Pons (tissue), 1 donor: ENCODE results near the gene PCGF6.
"Not testable (repeated sequence)": the region's sequence is repeated elsewhere in the genome, so short reads cannot be mapped to it uniquely, and the experiment has no call there.

Experiments
- DNase-seq: peaks from one replicate; pipeline ENCODE4 v3.0.0-alpha.2; 2016; ENCODE audit warnings: low spot score

The PCGF6 gene

DNA sequence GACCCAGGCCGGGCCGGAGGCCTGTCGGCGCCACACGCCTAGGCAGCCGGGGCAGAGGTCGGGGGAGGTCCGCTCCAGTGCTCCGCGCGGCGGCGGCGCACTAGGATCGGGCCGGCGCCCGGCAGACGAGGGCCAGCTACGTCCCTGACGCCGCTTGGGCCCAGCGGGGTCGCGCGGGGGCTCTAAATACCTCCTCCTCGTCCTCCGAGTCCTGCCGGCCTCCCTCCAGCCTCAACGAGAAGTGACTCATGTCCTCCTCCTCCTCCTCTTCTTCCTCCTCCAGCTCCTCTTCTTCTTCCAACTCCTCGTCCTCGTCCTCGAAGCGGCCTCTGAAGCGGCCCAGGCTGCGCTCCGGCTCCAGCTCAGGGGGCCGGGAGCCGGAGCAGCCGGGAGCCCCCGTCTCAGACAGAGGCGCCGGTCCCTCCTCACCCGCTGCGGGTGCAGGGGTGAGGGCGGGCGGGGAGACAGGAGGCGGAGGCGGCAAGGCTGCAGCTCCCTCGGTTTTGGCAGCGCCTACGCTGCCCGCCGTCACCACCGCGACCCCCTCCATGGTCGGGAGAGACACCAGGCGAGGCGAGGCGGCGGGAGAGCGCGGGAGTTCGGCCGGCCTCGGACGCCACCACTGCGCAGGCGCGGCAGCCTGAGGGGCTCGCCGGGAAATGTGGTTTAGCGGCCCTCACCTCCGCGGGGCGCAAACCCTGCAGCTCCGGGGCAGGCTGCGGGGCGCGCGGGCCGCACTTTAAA, at the start of gene PCGF6:
Gene PCGF6 (minus strand): TSS at position 624 of the 744 bp plus-strand sequence. CDS start 74 bp downstream, at position 550.
- DNase-seq, result peak; percentile 51

- DNase-seq, result no peak
Observed at GRCh38 chr10:103397191-103397825, 46.4 kb upstream of the PCGF6 start.

DNA sequence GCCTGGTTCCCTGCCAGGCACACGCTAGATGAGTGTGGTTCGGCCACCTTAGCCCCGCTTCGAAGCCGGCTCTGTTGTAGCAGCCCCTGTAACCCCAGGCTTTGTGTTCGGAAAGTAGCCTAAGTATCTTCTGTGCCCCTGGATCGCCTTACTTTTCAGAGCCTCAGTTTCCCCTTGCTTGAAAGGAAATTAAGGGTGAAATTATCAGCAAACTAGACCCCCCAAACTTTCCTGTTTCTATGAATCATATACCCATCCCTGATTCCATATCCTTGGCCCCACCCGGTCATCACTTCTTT, 45.8 kb upstream of the PCGF6 start:
- no peak for DNase-seq

DNA sequence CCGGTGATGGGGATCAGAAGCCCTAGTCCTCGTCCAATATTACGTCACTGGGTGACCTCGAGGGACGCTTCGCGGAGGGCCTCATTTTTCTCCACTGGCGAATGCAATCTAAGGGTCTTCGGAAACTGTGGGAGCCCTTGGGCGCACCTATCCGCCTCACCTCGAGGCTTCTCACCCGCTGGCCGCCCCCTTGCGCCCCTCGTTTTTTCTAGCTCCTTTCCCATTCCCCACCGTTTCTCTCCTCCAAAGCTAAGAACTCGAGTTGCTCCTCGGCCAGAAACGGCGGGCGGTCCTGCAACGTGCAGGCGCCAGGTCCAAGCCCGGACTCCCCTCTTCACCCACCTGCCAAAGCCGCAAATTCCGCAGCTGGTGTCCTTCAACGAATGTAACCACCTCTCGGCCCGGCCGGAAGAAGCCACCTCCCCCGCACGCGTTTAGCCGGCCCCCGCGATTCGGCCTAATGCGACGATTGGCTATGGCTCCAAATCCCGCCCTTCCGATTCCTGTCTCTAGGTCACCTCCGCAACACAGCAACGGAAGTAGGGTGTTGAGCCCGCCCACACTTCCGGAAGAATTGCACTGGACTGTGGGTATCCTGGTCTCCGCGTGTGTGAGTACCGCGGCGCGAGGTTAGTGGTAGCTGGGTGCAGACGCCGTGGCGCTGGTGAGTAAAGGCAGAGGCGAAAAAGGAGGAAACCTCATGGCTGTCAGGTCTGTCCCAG, 45.3 kb upstream of the PCGF6 start, which contains the start of the genes ATP5MK and PDCD11:
Gene ATP5MK (minus strand): TSS at position 409 of the 722 bp plus-strand sequence. CDS start 4,018 bp downstream, outside the sequence.
Gene PDCD11 (plus strand): TSS at position 560 of the 722 bp plus-strand sequence. CDS start 1,801 bp downstream, outside the sequence.
- peak; percentile 98 for DNase-seq

GRCh38 chr10:103395754-103396066, 44.8 kb upstream of the PCGF6 start:
- DNase-seq, result no peak

DNA sequence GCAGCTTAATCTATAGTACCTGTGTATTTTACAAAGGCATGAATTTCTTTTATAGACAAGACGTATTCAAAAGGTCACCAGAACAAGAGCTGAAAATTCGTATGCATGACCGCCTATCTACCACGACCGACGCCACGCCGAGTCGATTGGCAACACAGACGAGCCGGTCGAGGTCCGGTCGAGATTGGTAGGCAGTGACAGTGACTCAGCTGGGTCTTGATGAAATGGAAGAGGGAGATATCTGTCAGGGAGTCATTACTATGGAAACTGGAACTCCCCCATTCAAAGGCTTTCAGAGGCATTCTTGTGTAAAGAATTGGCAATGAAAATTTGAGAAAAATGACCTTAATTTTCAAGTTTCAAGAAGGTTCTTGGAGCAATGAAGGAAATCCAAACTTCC, 43.2 kb upstream of the PCGF6 start:
- DNase-seq, result no peak

GRCh38 chr10:103382769-103383168, 31.8 kb upstream of the PCGF6 start:
- DNase-seq, result no peak

DNA sequence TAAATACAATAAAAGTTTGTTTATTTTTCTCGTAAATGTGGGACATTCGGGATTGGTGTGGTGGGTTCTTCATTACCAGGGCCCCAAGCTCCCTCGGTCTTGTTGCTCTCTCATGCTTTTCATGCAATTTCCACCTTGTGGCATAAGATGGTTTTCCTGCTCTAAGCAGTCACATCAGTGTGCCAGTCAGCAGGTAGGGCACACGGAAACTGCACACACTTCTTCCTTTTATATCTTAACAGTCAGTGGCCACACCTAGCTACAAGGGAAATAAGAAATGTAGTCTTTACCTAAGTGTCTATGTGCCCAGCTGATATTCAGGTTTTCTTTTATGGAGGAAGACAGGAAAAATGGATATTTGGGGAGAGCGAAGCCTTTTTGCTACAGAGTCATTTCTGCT, 23.3 kb upstream of the PCGF6 start:
- no peak for DNase-seq

DNA sequence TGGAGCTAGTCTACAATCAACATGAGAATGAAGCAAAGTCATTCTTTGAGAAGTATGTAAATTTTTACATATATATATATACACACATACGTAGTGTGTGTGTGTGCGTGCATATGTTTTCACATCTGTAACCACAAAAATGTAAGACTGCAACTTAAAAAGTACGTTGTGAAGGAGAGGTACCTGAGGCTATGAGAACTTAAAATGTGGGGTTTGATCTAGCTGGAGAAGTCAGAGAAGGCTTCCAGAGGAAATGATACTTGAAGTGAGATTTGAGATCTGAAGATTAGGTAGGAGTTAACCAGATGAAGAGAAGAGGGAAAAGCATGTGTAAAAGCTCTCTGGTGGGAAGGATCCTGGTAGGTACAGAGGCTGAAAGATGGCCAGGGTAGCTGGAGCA, 22.6 kb upstream of the PCGF6 start:
- DNase-seq, result no peak

DNA sequence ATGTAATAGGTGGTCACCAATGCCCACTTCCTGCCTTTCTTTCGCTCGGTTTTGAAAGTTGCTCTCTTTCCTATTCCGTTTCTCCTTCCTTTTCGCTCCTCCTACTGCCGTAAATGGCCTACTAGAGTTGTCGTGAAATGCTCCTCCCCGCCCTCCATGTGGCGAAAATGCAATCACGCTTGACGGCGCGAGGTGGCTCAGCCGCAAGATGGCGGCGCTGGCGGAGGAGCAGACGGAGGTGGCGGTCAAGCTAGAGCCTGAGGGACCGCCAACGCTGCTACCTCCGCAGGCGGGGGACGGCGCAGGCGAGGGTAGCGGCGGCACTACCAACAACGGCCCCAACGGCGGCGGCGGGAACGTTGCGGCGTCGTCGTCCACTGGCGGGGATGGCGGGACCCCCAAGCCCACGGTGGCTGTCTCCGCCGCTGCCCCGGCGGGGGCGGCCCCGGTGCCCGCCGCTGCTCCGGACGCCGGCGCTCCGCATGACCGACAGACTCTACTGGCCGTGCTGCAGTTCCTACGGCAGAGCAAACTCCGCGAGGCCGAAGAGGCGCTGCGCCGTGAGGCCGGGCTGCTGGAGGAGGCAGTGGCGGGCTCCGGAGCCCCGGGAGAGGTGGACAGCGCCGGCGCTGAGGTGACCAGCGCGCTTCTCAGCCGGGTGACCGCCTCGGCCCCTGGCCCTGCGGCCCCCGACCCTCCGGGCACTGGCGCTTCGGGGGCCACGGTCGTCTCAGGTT, 17.0 kb upstream of the PCGF6 start, which contains the start of gene TAF5:
Gene TAF5 (plus strand): TSS at position 195 of the 737 bp plus-strand sequence. CDS start 14 bp downstream, at position 209.
- peak; percentile 98 for DNase-seq

DNA sequence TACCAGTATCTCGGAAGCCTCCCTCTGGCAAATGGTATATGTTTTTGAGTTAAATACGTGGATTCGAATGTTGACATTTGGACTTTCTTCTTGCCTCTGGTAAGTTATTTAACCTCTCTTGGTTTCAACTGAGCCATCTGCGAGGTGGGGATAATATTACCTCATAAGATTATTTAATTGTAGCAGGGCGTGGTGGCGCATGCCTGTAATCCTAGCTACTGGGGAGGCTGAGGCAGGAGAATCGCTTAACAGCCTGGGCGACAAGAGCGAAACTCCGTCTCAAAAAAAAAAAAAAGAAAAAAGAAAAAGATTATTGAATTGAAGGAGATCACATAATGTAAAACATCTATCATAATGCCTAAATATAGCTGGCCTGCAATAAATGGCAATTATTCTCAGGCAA, 16.4 kb upstream of the PCGF6 start:
- DNase-seq, result no peak

DNA sequence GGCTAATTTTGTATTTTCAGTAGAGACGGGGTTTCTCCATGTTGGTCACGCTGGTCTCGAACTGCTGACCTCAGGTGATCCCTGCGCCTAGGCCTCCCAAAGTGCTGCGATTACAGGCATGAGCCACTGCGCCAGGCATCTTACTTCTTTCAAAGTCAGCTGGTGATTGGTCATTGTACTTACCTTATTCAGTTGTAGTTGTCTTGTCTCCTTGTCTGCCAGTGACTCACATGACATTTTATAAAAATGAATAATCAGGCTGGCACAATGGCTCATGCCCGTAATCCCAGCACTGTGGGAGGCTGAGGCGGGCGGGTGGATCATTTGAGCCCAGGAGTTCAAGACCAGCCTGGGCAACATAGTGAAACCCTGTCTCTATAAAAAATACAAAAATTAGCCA, 9.9 kb upstream of the PCGF6 start:
- not testable (repeated sequence) for DNase-seq

DNA sequence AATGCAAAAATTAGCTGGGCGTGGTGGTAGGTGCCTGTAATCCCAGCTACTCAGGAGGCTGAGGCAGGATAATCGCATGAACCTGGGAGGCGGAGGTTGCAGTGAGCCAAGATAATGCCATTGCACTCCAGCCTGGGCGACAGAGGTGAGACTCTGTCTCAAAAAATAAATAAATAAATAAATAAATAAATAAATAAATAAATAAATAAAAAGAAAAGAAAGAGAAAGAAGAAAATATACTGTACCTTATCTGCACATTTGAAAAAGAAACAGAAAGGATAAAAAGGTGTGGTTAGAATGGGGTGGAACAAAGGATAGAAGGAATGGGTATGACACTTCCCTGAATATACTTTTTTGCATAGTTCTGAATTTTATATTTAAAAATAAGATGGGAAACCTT, 8.6 kb upstream of the PCGF6 start:
- not testable (repeated sequence) for DNase-seq

DNA sequence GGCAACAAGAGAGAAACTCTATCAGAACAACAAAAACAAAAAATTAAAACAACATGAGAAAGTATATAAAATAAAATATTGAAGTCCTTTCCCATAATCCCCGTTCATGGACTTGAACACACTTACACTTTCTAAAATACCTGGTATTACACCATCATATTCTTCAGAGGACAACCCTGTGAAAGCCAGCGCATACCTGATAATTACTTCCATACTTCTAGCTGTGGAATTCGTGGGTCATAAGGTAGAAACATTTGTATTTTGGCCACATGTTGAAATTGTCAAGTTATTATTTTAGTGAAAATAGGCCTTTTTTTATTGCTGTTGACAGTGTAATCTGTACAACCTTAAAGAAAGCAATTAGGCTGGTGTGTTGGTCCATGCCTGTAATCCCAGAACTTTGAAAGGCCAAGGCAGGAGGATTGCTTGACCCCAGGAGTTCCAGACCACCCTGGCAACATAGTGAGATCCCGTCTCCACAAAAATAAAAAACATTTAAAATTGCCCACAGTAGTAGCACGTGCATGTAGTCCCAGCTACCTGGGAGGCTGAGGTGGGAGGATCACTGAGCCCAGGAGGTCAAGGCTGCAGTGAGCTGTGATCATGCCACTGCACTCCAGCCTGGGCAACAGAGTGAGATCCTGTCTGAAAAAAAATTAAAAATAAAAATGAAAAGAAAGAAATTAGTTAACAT, 5.1 kb upstream of the PCGF6 start:
- no peak for DNase-seq

DNA sequence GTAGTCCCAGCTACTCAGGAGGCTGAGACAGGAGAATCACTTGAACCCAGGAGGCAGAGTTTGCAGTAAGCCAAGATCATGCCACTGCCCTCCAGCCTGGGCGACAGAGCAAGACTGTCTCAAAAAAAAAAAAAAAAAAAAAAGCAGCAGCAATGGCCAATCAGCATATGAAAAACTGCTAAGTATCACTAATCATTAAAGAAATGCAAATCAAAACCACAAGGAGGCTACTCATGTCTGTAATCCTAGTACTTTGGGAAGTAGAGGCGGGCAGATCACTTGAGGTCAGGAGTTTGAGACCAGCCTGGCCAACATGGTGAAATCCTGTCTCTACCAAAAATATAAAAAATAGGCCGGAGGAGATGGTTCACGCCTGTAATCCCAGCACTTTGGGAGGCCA, 3.6 kb upstream of the PCGF6 start:
- DNase-seq, result not testable (repeated sequence)

DNA sequence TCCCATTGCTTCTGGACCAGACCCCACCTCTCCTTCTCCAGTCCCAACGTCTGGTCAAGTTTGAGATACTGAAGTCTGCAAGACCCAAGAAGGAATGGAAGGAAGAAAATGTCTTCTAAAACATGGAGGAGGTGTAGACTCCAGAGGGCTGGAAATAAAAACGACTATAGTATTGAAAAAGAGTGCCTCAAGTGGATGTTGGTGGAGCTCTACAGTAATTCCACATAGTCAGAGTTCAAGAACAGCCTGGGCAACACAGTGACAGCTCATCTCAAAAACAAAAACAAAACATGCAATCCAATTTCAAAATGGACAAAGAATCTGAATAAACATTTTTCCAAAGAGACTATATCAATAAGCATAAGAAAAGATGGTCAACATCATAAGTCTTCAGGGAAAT, 2.3 kb upstream of the PCGF6 start:
- DNase-seq, result no peak

GRCh38 chr10:103350175-103350516, 794 bp downstream of the PCGF6 start:
- no peak for DNase-seq

GRCh38 chr10:103336370-103336769, 14.6 kb downstream of the PCGF6 start:
- no peak for DNase-seq

DNA sequence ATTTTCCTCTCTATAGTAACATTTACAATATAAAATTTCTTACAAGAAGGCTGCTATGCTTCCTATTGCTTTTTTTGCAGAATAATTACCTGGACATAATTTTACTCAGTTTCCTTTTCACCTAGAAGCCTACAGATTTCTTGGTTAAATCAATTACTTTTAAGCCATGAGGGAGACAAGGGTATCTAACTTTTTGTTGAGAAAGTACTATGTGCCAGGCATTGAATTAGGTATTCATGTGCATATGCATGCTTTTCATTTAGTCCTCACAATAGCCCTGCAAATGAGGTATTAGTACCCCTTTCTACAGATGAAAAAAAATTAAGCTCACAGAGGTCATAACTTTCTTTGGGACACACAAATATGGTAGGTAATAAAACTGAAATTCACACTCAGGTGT, 16.4 kb downstream of the PCGF6 start:
- DNase-seq, result no peak

DNA sequence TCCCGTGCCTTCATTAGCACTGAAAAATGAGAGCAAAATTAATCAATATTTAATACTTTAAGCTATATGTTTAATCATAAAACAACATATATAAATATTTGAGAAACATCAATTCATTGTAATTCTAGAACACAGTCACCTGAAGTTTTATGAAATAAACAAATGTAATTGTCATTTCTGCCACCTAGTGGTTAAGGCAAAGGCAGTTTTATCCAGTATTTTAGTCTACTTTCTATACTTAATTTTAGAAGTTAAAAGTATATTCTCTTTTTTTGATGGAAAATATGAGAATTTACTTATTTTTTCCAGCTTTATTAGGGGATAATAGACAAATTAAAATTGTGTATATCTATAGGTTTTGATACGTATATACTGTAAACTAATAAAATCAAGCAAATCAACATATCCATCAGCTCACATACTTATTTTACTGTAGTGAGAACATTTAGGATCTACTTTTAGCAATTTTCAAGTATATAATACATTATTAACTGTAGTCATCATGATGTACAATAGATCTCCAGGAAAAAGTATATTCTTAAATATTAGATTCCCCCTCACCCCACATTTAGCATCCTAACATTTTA, 16.9 kb downstream of the PCGF6 start:
- peak; percentile 7 for DNase-seq

- no peak for DNase-seq
Observed at GRCh38 chr10:103327906-103328305, 23.0 kb downstream of the PCGF6 start.
